ENCODE data around the gene SLC9A1. TPM values are rescaled to one million over a fixed set of nuclear protein-coding genes. Genes with fewer than 3 reads are reported as not detected.

SLC9A1 gene
- total and polyA plus RNA-seq, 2 donors (not counting 1 experiment from before 2014, with no cell fraction given), result 7.3 to 22.5 TPM

GRCh38 chr1:27074175-27074780 is 80.6 kb downstream of the SLC9A1 start:
- no peaks in the 10 kb centered on the region for H4K20me1 ChIP-seq (ENCODE audit: control insufficient read depth, insufficient read depth, low read length, poor library complexity, severe bottlenecking)
- Mint-ChIP-seq H3K4me1 (no peaks in the 10 kb centered on the region), H3K27me3 (no peaks in the 10 kb centered on the region), H3K27ac (no peak overlapping the region), H3K9me3 (ENCODE audit: insufficient read depth) (no peaks in the 10 kb centered on the region), H3K4me3 (no peak overlapping the region)
- ChIA-PET CTCF (no interaction called here), POLR2A (interaction anchor here (0.7 kb wide), 1 partner anchor 144 kb away, joined by 4 read pairs; no protein-coding TSS in a partner anchor)
- DNase-seq (no peak), ATAC-seq (ENCODE audit: low read depth) (no peak)
- WGBS (ENCODE audit: insufficient coverage), result 30% methylated on average over 2 of the region's 3 CpGs
- H3K27ac ChIP-seq (ENCODE audit: low read length in 2 of 2), result no peak overlapping the region
- H3K9me3 ChIP-seq (ENCODE audit: control extremely low read depth in 1 of 3, control insufficient read depth in 2 of 3, insufficient read depth in 1 of 3, low read length in 2 of 3), result no peaks in the 10 kb centered on the region
- no peaks in the 10 kb centered on the region for H3K27me3 ChIP-seq (replicated peaks in 1 of 4; ENCODE audit: control extremely low read depth in 1 of 4, control insufficient read depth in 3 of 4, insufficient read depth in 4 of 4, low read length in 3 of 4)
- no peak overlapping the region for H3K4me3 ChIP-seq (ENCODE audit: control extremely low read depth in 1 of 5, extremely low read depth in 1 of 5, insufficient read depth in 1 of 5, low read depth in 2 of 5, low read length in 4 of 5)
- H3K4me2 ChIP-seq (replicated peaks; ENCODE audit: low read depth, low read length, poor library complexity, severe bottlenecking), result no peak overlapping the region
- intact Hi-C loops (cut with micrococcal nuclease), result no loop called here
- H3K36me3 ChIP-seq (replicated peaks in 1 of 2; ENCODE audit: control extremely low read depth in 1 of 2, control insufficient read depth in 1 of 2, extremely low read depth in 1 of 2, insufficient read depth in 2 of 2, low read length in 1 of 2), result no peaks in the 10 kb centered on the region
- H3K9ac ChIP-seq (ENCODE audit: low read length), result no peak overlapping the region
- no peak for TF ChIP-seq EZH2 (IDR thresholded peaks at IDR 0.05; ENCODE audit: borderline replicate concordance, insufficient read depth, low read depth, low read length, poor library complexity, severe bottlenecking)
- TF ChIP-seq CTCF (IDR thresholded peaks at IDR 0.05), result no peak
- no peak overlapping the region for H2AFZ ChIP-seq (ENCODE audit: insufficient read depth, low read depth, low read length, poor library complexity, severe bottlenecking)
- no peaks in the 10 kb centered on the region for H3K4me1 ChIP-seq (ENCODE audit: control insufficient read depth in 2 of 2, insufficient read depth in 2 of 2, low read length in 2 of 2)
- no peaks in the 10 kb centered on the region for H3K79me2 ChIP-seq (ENCODE audit: control insufficient read depth, insufficient read depth, low read length)

GRCh38 chr1:27071049-27071416 is 83.9 kb downstream of the SLC9A1 start:
- TF ChIP-seq CTCF (IDR thresholded peaks at IDR 0.05), result no peak
- no peak for TF ChIP-seq EZH2 (IDR thresholded peaks at IDR 0.05; ENCODE audit: borderline replicate concordance, insufficient read depth, low read depth, low read length, poor library complexity, severe bottlenecking)
- Histone ChIP-seq H3K9me3 (ENCODE audit: control extremely low read depth in 1 of 3, control insufficient read depth in 2 of 3, insufficient read depth in 1 of 3, low read length in 2 of 3) (no peaks in the 10 kb centered on the region), H3K36me3 (replicated peaks in 1 of 2; ENCODE audit: control extremely low read depth in 1 of 2, control insufficient read depth in 1 of 2, extremely low read depth in 1 of 2, insufficient read depth in 2 of 2, low read length in 1 of 2) (no peaks in the 10 kb centered on the region), H3K9ac (ENCODE audit: low read length) (no peak overlapping the region), H2AFZ (ENCODE audit: insufficient read depth, low read depth, low read length, poor library complexity, severe bottlenecking) (no peak overlapping the region), H3K27me3 (replicated peaks in 1 of 4; ENCODE audit: control extremely low read depth in 1 of 4, control insufficient read depth in 3 of 4, insufficient read depth in 4 of 4, low read length in 3 of 4) (no peaks in the 10 kb centered on the region), H3K4me2 (replicated peaks; ENCODE audit: low read depth, low read length, poor library complexity, severe bottlenecking) (no peak overlapping the region), H3K4me1 (ENCODE audit: control insufficient read depth in 2 of 2, insufficient read depth in 2 of 2, low read length in 2 of 2) (no peaks in the 10 kb centered on the region), H3K4me3 (ENCODE audit: control extremely low read depth in 1 of 5, extremely low read depth in 1 of 5, insufficient read depth in 1 of 5, low read depth in 2 of 5, low read length in 4 of 5) (no peak overlapping the region), H3K27ac (ENCODE audit: low read length in 2 of 2) (no peak overlapping the region), H3K79me2 (ENCODE audit: control insufficient read depth, insufficient read depth, low read length) (no peaks in the 10 kb centered on the region), H4K20me1 (ENCODE audit: control insufficient read depth, insufficient read depth, low read length, poor library complexity, severe bottlenecking) (no peaks in the 10 kb centered on the region)
- POLR2A ChIA-PET, result interaction anchor here (0.6 kb wide), 1 partner anchor 432 kb away, joined by 3 read pairs; no protein-coding TSS in a partner anchor
- Mint-ChIP-seq H3K27me3 (peaks cover 2% of the 10 kb centered on the region), H3K27ac (no peak overlapping the region), H3K4me3 (no peak overlapping the region), H3K9me3 (ENCODE audit: insufficient read depth) (no peaks in the 10 kb centered on the region), H3K4me1 (no peaks in the 10 kb centered on the region)
- CTCF ChIA-PET, result no interaction called here
- ATAC-seq (ENCODE audit: low read depth), result no peak
- WGBS (ENCODE audit: insufficient coverage), result 82% methylated on average over 8 of the region's 8 CpGs
- DNase-seq, result no peak
- intact Hi-C loops (cut with micrococcal nuclease), result no loop called here
